Keratinocyte (primary cell): ENCODE results near the gene RIMBP3B. TPM values are rescaled to one million over a fixed set of nuclear protein-coding genes. Genes with fewer than 3 reads are reported as not detected.

Source experiments
- polyA plus RNA-seq, 5 experiments: library from polyadenylated mRNA; depleted of rRNA in 3 of 5; stranded (reverse) in 3 of 5; stranded (forward) in 1 of 5; unstranded in 1 of 5; fragments of >200 nt; gene quantifications; 1 replicate in 1 of 5; 2 replicates in 3 of 5; 3 replicates in 1 of 5; pipeline versions ENCODE4 v1.2.1 to v1.2.3, GENCODE V29; 2011 to 2012; ENCODE audit warnings: missing spikeins in 2 of 5, low read depth in 1 of 5, low replicate concordance in 1 of 5
- small RNA-seq, 3 experiments: library from RNA; depleted of rRNA; stranded (forward); fragments of <200 nt; gene quantifications; one replicate each; pipeline ENCODE3, GENCODE V24; 2012; ENCODE audit warnings: low read depth in 3 of 3, low replicate concordance in 1 of 3; ENCODE audit not compliant: insufficient read length in 3 of 3

Gene RIMBP3B
- polyA plus RNA-seq, 1 donor (not counting 4 experiments of a cell fraction or from before 2014, with no cell fraction given): not detected

Small RNAs within 50 kb of the gene (small RNA-seq; reads per million reads assigned to genes)
- gene RF00492 (0 reads per million in 3 experiments), gene RN7SKP63 (0 reads per million in 3 experiments)

Other genes starting within 250 kb of the RIMBP3B start
- gene HIC2, start 33.6 kb downstream of the RIMBP3B start, polyA plus RNA-seq: 1.1 to 1.5 TPM (median 1.2 TPM) in 3 replicates
- gene TMEM191C, start 83.6 kb downstream of the RIMBP3B start, polyA plus RNA-seq: 0.27 to 0.68 TPM (median 0.31 TPM) in 3 replicates
- 0.01 TPM in 1 of 3 replicates, not detected in the others for gene RIMBP3C, start 167.7 kb downstream of the RIMBP3B start, polyA plus RNA-seq
- 43.7 to 92.1 TPM (median 80.8 TPM) in 3 replicates for gene UBE2L3, start 184.0 kb downstream of the RIMBP3B start, polyA plus RNA-seq
- 18.2 to 31.8 TPM (median 22.3 TPM) in 3 replicates for gene YDJC, start 246.3 kb downstream of the RIMBP3B start, polyA plus RNA-seq
- gene CCDC116, start 249.0 kb downstream of the RIMBP3B start, polyA plus RNA-seq: 0.03 TPM in 3 replicates